H1 (cell line): ENCODE results near the gene CHTF18. TPM values are rescaled to one million over a fixed set of nuclear protein-coding genes. Genes with fewer than 3 reads are reported as not detected.

ENCODE experiments used
- FOSL1 ChIP-seq: IDR thresholded peaks from 2 replicates; pipeline ENCODE4 v1.6.1; 2011; ENCODE audit warnings: mild to moderate bottlenecking, low read depth, low read length, moderate library complexity; ENCODE audit not compliant: insufficient read depth
- GABPA ChIP-seq: IDR thresholded peaks from 2 replicates; pipeline ENCODE4 v1.6.1; 2011; ENCODE audit warnings: mild to moderate bottlenecking, low read length, moderate library complexity, borderline replicate concordance; ENCODE audit not compliant: insufficient read depth
- HDAC2 ChIP-seq, 2 experiments: fragments of 300-600 bp in 1 of 2; sonication (generic) in 1 of 2; IDR thresholded peaks; 2 replicates each; pipeline ENCODE4 v1.6.1; 2011 to 2012; ENCODE audit warnings: low read depth in 2 of 2, low read length in 2 of 2, mild to moderate bottlenecking in 2 of 2, moderate library complexity in 2 of 2, borderline replicate concordance in 1 of 2, inconsistent platforms in 1 of 2
- JUND ChIP-seq: IDR thresholded peaks from 2 replicates; pipeline ENCODE4 v1.6.1; 2011; ENCODE audit warnings: mild to moderate bottlenecking, improper control_type of control experiment, low read length
- NRF1 ChIP-seq: IDR thresholded peaks from 2 replicates; pipeline ENCODE4 v1.6.1; 2011; ENCODE audit warnings: mild to moderate bottlenecking, low read depth, low read length, improper control_type of control experiment
- POLR2AphosphoS5 ChIP-seq: IDR thresholded peaks from 2 replicates; pipeline ENCODE4 v1.6.1; 2011; ENCODE audit warnings: low read depth, low read length
- RFX5 ChIP-seq: IDR thresholded peaks from 2 replicates; pipeline ENCODE4 v1.6.1; 2011; ENCODE audit warnings: low read depth, low read length, improper control_type of control experiment, borderline replicate concordance
- polyA plus RNA-seq, 7 experiments: library from polyadenylated mRNA; depleted of rRNA in 3 of 7; stranded (reverse) in 5 of 7; unstranded in 2 of 7; fragments of >200 nt in 5 of 7; fragments of 200-250 nt in 2 of 7; gene quantifications; 1 replicate in 5 of 7; 2 replicates in 1 of 7; 4 replicates in 1 of 7; pipeline versions ENCODE4 v1.2.1 to v1.2.3, GENCODE V29; 2011 to 2013; ENCODE audit warnings: missing spikeins in 2 of 7, mixed read lengths in 2 of 7
- total RNA-seq: library from RNA; stranded (reverse); fragmentation: NEBNext Ultra II Directional; extraction: Animal tissue kit (Norgen Biotek cat#: 25700); gene quantifications from 2 replicates; pipeline ENCODE4 v1.2.1, GENCODE V29; 2021

CHTF18 gene
- total and polyA plus RNA-seq, 2 of the 8 experiments (the other 6 are each of a cell fraction or from before 2014, with no cell fraction given) = 75.3 to 104 TPM

DNA sequence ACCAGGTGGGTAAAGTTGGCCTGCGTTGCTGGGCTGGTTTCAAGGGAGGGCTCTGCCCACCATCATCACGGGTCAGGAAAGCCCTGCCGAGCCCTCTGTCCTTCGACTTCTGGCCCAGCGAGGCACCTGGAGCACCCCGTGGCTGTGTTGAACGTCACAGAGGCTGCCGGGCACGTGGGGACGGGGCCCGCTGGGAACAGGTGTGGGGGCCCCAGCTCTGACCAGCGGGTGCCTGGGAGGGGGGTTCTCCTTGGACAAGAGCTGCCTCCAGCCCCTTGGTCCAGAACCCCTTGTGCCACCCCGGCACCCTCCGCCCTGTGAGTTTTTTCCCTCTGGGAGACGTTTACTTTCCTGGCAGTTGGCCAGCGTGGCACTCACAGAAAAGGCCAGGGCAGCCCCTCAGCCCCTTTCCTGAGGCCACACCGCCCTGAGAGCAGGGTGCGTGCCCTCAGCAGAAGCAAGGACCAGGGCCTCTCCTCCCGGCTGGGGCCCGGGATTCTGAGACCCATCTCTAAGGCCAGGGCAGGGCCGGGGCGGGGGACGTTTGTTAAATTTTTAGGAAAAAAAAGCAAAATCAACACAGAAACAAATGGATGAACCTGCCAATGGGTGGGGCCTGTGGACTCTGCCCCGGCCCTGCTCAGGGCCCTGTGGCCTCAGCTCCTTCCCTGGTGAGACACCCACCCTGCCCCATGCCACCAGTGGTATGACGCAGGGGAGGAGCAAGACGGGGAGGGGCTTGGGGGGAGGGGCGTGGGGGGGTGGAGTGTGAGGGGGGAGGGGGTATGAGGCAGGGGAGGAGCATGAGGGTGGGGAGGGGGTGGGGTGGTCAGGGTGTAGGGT, 43.4 kb downstream of the CHTF18 start (continued):
- TF ChIP-seq GABPA (no peak), POLR2AphosphoS5 (no peak), NRF1 (no peak), JUND (no peak), FOSL1 (no peak), RFX5 (no peak), HDAC2 (IDR thresholded peaks at IDR 0.05; ENCODE audit: borderline replicate concordance in 1 of 2, low read depth in 2 of 2, low read length in 2 of 2) (no peak)
